ENCODE data around the gene PPARG. TPM values are rescaled to one million over a fixed set of nuclear protein-coding genes. Genes with fewer than 3 reads are reported as not detected.
"Not testable (repeated sequence)": the region's sequence is repeated elsewhere in the genome, so short reads cannot be mapped to it uniquely, and the experiment has no call there.

The PPARG gene
- total RNA-seq, 4 donors from 2014 or later = 16.9 to 146 (median 117) TPM

GRCh38 chr3:12275974-12276650 is 12.8 kb upstream of the PPARG start:
- Histone ChIP-seq H3K36me3 (no peaks in the 10 kb centered on the region), H3K4me3 (no peak overlapping the region), H3K9me3 (no peaks in the 10 kb centered on the region), H3K27me3 (no peaks in the 10 kb centered on the region), H3K4me1 (no peaks in the 10 kb centered on the region), H3K27ac (no peak overlapping the region)
- in situ Hi-C loops (cut with MboI; ENCODE audit: low pct_ligation_motif_present in 1 of 4, low pct_unique_long_range_greater_than_20kb in 1 of 4, low sequenced_read_pairs in 3 of 4) (no loop called here), intact Hi-C loops (cut with DNase I; ENCODE audit: low total_unique reads) (no loop called here)
- WGBS, 2 donors (ENCODE audit: low coverage in 1 of 2) = 80 to 84% methylated on average over 3 of the region's 3 CpGs
- no peak for DNase-seq
- TF ChIP-seq POLR2A (IDR thresholded peaks at IDR 0.05) = no peak
- no peak for TF ChIP-seq EP300 (IDR thresholded peaks at IDR 0.05; ENCODE audit: low read depth)
- no peak for TF ChIP-seq CTCF (IDR thresholded peaks at IDR 0.05)
- TF ChIP-seq POLR2AphosphoS5 (IDR thresholded peaks at IDR 0.05) = no peak

GRCh38 chr3:12276827-12277226 is 12.0 kb upstream of the PPARG start:
- intact Hi-C loops (cut with DNase I; ENCODE audit: low total_unique reads); H3K36me3 ChIP-seq; H3K4me3 ChIP-seq; H3K4me1 ChIP-seq; H3K27me3 ChIP-seq; DNase-seq; in situ Hi-C loops (cut with MboI; ENCODE audit: low pct_ligation_motif_present in 1 of 4, low pct_unique_long_range_greater_than_20kb in 1 of 4, low sequenced_read_pairs in 3 of 4); H3K9me3 ChIP-seq; H3K27ac ChIP-seq: not testable (repeated sequence)
- WGBS, 2 donors (ENCODE audit: low coverage in 1 of 2) = 73 to 79% methylated on average over 1 to 5 of the region's 5 CpGs

GRCh38 chr3:12278566-12278965 is 10.3 kb upstream of the PPARG start:
- TF ChIP-seq EP300 (IDR thresholded peaks at IDR 0.05; ENCODE audit: low read depth) (no peak), POLR2AphosphoS5 (IDR thresholded peaks at IDR 0.05) (no peak), CTCF (IDR thresholded peaks at IDR 0.05) (no peak), POLR2A (IDR thresholded peaks at IDR 0.05) (no peak)
- no peaks in the 10 kb centered on the region for H3K36me3 ChIP-seq
- H3K27me3 ChIP-seq = no peaks in the 10 kb centered on the region
- no peak overlapping the region for H3K4me3 ChIP-seq
- H3K9me3 ChIP-seq = no peaks in the 10 kb centered on the region
- DNase-seq = no peak
- WGBS, 2 donors (ENCODE audit: low coverage in 1 of 2) = 100% methylated on average over 3 of the region's 3 CpGs; no CpG with 5 or more reads in 1 of the 2 donors
- peaks cover 0 to 5% (median 2%) of the 10 kb centered on the region in 4 donors for H3K4me1 ChIP-seq
- H3K27ac ChIP-seq = no peak overlapping the region
- intact Hi-C loops (cut with DNase I; ENCODE audit: low total_unique reads) (no loop called here), in situ Hi-C loops (cut with MboI; ENCODE audit: low pct_ligation_motif_present in 1 of 4, low pct_unique_long_range_greater_than_20kb in 1 of 4, low sequenced_read_pairs in 3 of 4) (no loop called here)

GRCh38 chr3:12279591-12280326 is 9.1 kb upstream of the PPARG start:
- TF ChIP-seq EP300 (IDR thresholded peaks at IDR 0.05; ENCODE audit: low read depth) (no peak), CTCF (IDR thresholded peaks at IDR 0.05) (no peak), POLR2AphosphoS5 (IDR thresholded peaks at IDR 0.05) (no peak), POLR2A (IDR thresholded peaks at IDR 0.05) (no peak)
- 86 to 87% methylated on average over 9 to 10 of the region's 10 CpGs for WGBS, 2 donors (ENCODE audit: low coverage in 1 of 2)
- DNase-seq = no peak
- no peak overlapping the region for H3K4me3 ChIP-seq
- peaks cover under 1% of the 10 kb centered on the region for H3K27me3 ChIP-seq
- peak overlapping the region in 1 of 4 donors; percentile 23 for H3K27ac ChIP-seq
- H3K9me3 ChIP-seq = no peaks in the 10 kb centered on the region
- in situ Hi-C loops (cut with MboI; ENCODE audit: low pct_ligation_motif_present in 1 of 4, low pct_unique_long_range_greater_than_20kb in 1 of 4, low sequenced_read_pairs in 3 of 4) (no loop called here), intact Hi-C loops (cut with DNase I; ENCODE audit: low total_unique reads) (no loop called here)
- no peaks in the 10 kb centered on the region for H3K36me3 ChIP-seq
- H3K4me1 ChIP-seq = peaks cover 0 to 12% (median 2%) of the 10 kb centered on the region in 4 donors
